ENCODE measurements around the gene NBAS. TPM values are rescaled to one million over a fixed set of nuclear protein-coding genes. Genes with fewer than 3 reads are reported as not detected.
"Not testable (repeated sequence)": the region's sequence is repeated elsewhere in the genome, so short reads cannot be mapped to it uniquely, and the experiment has no call there.

NBAS gene
- total RNA-seq, 1 donor from 2014 or later: 57.6 TPM

DNA sequence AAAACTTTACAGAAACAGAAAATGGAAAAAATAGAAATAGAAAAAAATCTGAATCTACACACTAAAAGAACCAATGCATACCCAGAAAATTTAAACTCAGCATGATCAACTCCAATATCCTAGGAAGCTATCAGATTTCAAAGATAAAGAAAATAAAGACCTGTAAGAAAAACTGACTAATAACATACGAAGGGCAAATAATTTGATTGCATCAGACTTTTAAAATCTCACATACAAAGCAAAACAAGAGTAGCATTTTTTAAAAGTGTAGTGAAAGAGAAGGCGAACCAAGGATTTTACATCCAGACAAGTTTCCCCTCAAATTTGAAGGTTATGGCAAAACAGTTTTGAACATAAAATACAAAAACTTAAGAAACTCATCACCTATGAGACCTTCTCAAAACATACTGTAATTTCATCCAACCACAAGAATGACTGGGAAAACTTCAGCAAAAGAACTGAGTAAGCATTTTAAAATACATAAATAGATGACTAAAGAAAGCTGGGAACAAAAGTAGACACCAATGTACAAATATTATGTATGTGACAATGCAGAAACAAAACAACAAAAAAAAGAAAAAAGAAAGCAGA lies 54.8 kb downstream of the NBAS start:
- DNase-seq (ENCODE audit: low read depth) (peak; percentile 26), FAIRE-seq (no peak)
- Mint-ChIP-seq H3K4me3 (ENCODE audit: unreplicated experiment) (no peak overlapping the region), H3K9me3 (ENCODE audit: unreplicated experiment) (no peaks in the 10 kb centered on the region), H3K4me1 (ENCODE audit: low read depth, unreplicated experiment) (peaks cover 10% of the 10 kb centered on the region), H3K36me3 (ENCODE audit: low read depth, unreplicated experiment) (peaks cover 6% of the 10 kb centered on the region), H3K27me3 (ENCODE audit: low read depth, unreplicated experiment) (no peaks in the 10 kb centered on the region), H3K27ac (ENCODE audit: unreplicated experiment) (peak overlapping the region; percentile 71)
- no peak overlapping the region for H2AFZ ChIP-seq (ENCODE audit: low read depth, low read length)
- H3K4me3 ChIP-seq (ENCODE audit: insufficient read depth, low read depth, low read length): no peak overlapping the region
- no peaks in the 10 kb centered on the region for H3K4me1 ChIP-seq (ENCODE audit: insufficient read depth, low read length)
- no peak overlapping the region for H3K9ac ChIP-seq (ENCODE audit: low read length)
- peaks cover 4% of the 10 kb centered on the region for H3K79me2 ChIP-seq (ENCODE audit: insufficient read depth, low read length)
- peak overlapping the region; percentile 43 for H3K4me2 ChIP-seq (ENCODE audit: low read length)
- no peak overlapping the region for H3K27ac ChIP-seq (ENCODE audit: low read depth, low read length)
- TF ChIP-seq, protein P1, sequence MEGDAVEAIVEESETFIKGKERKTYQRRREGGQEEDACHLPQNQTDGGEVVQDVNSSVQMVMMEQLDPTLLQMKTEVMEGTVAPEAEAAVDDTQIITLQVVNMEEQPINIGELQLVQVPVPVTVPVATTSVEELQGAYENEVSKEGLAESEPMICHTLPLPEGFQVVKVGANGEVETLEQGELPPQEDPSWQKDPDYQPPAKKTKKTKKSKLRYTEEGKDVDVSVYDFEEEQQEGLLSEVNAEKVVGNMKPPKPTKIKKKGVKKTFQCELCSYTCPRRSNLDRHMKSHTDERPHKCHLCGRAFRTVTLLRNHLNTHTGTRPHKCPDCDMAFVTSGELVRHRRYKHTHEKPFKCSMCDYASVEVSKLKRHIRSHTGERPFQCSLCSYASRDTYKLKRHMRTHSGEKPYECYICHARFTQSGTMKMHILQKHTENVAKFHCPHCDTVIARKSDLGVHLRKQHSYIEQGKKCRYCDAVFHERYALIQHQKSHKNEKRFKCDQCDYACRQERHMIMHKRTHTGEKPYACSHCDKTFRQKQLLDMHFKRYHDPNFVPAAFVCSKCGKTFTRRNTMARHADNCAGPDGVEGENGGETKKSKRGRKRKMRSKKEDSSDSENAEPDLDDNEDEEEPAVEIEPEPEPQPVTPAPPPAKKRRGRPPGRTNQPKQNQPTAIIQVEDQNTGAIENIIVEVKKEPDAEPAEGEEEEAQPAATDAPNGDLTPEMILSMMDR (IDR thresholded peaks at IDR 0.05; ENCODE audit: insufficient read depth, low read depth, low read length): no peak
- TF ChIP-seq EZH2 (IDR thresholded peaks at IDR 0.05; ENCODE audit: insufficient read depth, low read length): no peak
- peaks cover 18% of the 10 kb centered on the region for H3K36me3 ChIP-seq (ENCODE audit: insufficient read depth, low read length)
- no peaks in the 10 kb centered on the region for H3K27me3 ChIP-seq (ENCODE audit: insufficient read depth, low read length)
- no peaks in the 10 kb centered on the region for H3K9me3 ChIP-seq (ENCODE audit: insufficient read depth, low read depth, low read length)
- H4K20me1 ChIP-seq (ENCODE audit: insufficient read depth, low read length): peaks cover 11% of the 10 kb centered on the region

DNA sequence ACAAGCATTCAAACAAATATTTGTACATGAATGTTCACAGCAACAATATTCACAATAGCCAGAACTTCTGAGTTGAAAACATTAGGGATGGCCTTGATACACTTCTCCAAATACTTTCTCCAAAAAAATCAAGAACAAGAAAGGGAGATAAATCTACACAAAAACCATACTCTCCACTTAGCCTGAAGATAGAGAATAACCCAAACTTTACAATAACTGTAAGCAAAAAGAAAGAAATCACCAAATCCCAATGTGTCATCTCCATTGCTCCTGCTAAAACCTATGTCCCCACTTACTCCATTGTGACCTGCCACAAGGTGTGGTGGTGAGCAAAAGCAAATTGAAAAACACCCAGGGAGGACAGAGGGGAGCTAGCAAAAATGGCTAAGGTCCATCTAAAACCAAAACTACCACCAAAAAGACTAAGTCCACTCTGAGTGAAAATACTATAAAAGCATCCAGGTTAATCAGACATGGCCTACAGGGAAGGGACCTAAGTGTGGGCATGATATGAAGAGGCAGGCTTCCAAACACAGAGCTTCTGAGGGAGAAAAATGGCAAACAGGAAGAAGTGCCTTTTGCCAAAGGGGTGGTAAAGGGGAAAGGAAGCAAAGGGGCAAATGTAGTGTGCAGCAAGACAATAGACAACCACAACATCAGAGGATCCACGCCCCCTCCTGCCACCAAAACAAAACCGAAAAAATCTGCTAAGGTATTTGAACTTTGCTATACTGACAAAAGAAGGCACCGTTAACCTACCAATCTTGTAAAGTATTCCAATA lies 56.1 kb downstream of the NBAS start:
- Histone ChIP-seq H3K9ac (ENCODE audit: low read length) (no peak overlapping the region), H3K9me3 (ENCODE audit: insufficient read depth, low read depth, low read length) (no peaks in the 10 kb centered on the region), H4K20me1 (ENCODE audit: insufficient read depth, low read length) (peaks cover 11% of the 10 kb centered on the region), H3K36me3 (ENCODE audit: insufficient read depth, low read length) (peaks cover 16% of the 10 kb centered on the region), H3K4me1 (ENCODE audit: insufficient read depth, low read length) (no peaks in the 10 kb centered on the region), H2AFZ (ENCODE audit: low read depth, low read length) (no peak overlapping the region), H3K4me2 (ENCODE audit: low read length) (no peak overlapping the region), H3K27me3 (ENCODE audit: insufficient read depth, low read length) (no peaks in the 10 kb centered on the region), H3K4me3 (ENCODE audit: insufficient read depth, low read depth, low read length) (no peak overlapping the region), H3K79me2 (ENCODE audit: insufficient read depth, low read length) (peaks cover 4% of the 10 kb centered on the region), H3K27ac (ENCODE audit: low read depth, low read length) (no peak overlapping the region)
- Mint-ChIP-seq H3K27me3 (ENCODE audit: low read depth, unreplicated experiment) (no peaks in the 10 kb centered on the region), H3K4me1 (ENCODE audit: low read depth, unreplicated experiment) (peaks cover 10% of the 10 kb centered on the region), H3K4me3 (ENCODE audit: unreplicated experiment) (no peak overlapping the region), H3K27ac (ENCODE audit: unreplicated experiment) (no peak overlapping the region), H3K9me3 (ENCODE audit: unreplicated experiment) (no peaks in the 10 kb centered on the region), H3K36me3 (ENCODE audit: low read depth, unreplicated experiment) (peaks cover 6% of the 10 kb centered on the region)
- FAIRE-seq: no peak
- TF ChIP-seq, protein P1 (IDR thresholded peaks at IDR 0.05; ENCODE audit: insufficient read depth, low read depth, low read length): no peak
- no peak for TF ChIP-seq EZH2 (IDR thresholded peaks at IDR 0.05; ENCODE audit: insufficient read depth, low read length)
- DNase-seq (ENCODE audit: low read depth): no peak

DNA sequence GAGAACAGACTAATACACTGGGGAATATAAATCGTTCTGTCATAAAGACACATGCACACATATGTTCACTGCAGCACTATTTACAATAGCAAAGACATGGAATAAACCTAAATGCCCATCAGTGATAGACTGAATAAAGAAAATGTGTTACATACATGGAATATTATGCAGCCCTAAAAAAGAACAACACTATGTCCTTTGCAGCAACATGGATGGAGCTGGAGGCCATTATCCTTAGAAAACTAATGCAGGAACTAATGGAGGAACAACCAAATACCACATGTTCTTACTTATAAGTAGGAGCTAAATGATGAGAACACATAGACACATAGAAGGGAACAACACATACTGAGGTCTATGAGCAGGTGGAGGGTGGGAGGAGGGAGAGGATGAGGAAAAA lies 61.9 kb downstream of the NBAS start:
- H3K4me1 ChIP-seq (ENCODE audit: insufficient read depth, low read length); H3K9me3 Mint-ChIP-seq (ENCODE audit: unreplicated experiment); H2AFZ ChIP-seq (ENCODE audit: low read depth, low read length); H3K79me2 ChIP-seq (ENCODE audit: insufficient read depth, low read length); DNase-seq (ENCODE audit: low read depth); FAIRE-seq; H3K4me2 ChIP-seq (ENCODE audit: low read length); H4K20me1 ChIP-seq (ENCODE audit: insufficient read depth, low read length); H3K27ac ChIP-seq (ENCODE audit: low read depth, low read length); H3K4me3 Mint-ChIP-seq (ENCODE audit: unreplicated experiment); H3K27me3 Mint-ChIP-seq (ENCODE audit: low read depth, unreplicated experiment); H3K9ac ChIP-seq (ENCODE audit: low read length); H3K27ac Mint-ChIP-seq (ENCODE audit: unreplicated experiment); H3K4me3 ChIP-seq (ENCODE audit: insufficient read depth, low read depth, low read length); H3K27me3 ChIP-seq (ENCODE audit: insufficient read depth, low read length); H3K9me3 ChIP-seq (ENCODE audit: insufficient read depth, low read depth, low read length); H3K4me1 Mint-ChIP-seq (ENCODE audit: low read depth, unreplicated experiment): not testable (repeated sequence)
- peaks cover 14% of the 10 kb centered on the region for H3K36me3 ChIP-seq (ENCODE audit: insufficient read depth, low read length)
- H3K36me3 Mint-ChIP-seq (ENCODE audit: low read depth, unreplicated experiment): peaks cover 22% of the 10 kb centered on the region

All from astrocyte (in vitro differentiated cells and primary cell).